ENCODE results near the gene SLC18B1. TPM values are rescaled to one million over a fixed set of nuclear protein-coding genes. Genes with fewer than 3 reads are reported as not detected.

Gene SLC18B1
- total and polyA plus RNA-seq, 2 of the 13 experiments (the other 11 are each of a cell fraction or from before 2014, with no cell fraction given) = 11.4 to 13.8 TPM

DNA sequence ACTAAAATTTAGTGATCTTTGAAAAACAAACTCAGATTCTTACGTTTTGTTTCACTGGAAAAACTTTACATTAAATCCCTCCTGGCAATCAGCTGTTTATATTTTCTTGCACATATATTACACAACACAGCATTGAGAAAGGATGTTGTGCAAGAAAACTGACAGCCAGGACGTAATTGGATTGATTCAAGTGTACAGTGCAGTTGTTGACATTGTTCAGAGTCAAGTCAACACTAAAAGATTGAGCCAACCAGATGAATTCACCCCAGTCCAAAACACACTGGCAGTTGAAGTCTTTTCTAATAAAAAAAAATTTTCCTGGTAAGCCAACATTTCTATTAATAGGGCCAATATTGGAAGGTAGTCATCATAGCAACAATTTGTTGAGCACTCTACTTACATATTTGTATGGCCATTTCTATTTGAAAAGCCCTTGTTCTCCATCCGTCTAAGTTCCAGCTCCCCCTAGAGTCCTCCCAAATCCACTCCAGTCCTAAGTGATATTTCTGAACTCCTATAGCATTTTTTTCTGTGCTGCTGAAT lies 63.7 kb downstream of the SLC18B1 start:
- 1% methylated on average over 3 of the region's 3 CpGs for WGBS (ENCODE audit: low lambda C conversion rate)
- H3K9ac ChIP-seq (ENCODE audit: insufficient read depth, low read depth, low read length) = no peak overlapping the region
- TF ChIP-seq ZNF792 (CRISPR knock-in tag; IDR thresholded peaks at IDR 0.05) = peak; percentile 86; the same call in 1 of the 2 replicates
- TF ChIP-seq KLF16 (CRISPR knock-in tag; IDR thresholded peaks at IDR 0.05) = peak in 1 of 2 experiments; percentile 99; a peak in 2 of 4 replicates
- TF ChIP-seq HNF4G (IDR thresholded peaks at IDR 0.05; ENCODE audit: borderline replicate concordance, low read depth, low read length) = 0 out of 2 replicates have a peak, but pooled peaks have one; percentile 23
- TF ChIP-seq HNF4G (CRISPR knock-in tag; IDR thresholded peaks at IDR 0.05; ENCODE audit: borderline replicate concordance, low read depth) = 0 out of 2 replicates have a peak, but pooled peaks have one; percentile 52
- TF ChIP-seq, protein P1, sequence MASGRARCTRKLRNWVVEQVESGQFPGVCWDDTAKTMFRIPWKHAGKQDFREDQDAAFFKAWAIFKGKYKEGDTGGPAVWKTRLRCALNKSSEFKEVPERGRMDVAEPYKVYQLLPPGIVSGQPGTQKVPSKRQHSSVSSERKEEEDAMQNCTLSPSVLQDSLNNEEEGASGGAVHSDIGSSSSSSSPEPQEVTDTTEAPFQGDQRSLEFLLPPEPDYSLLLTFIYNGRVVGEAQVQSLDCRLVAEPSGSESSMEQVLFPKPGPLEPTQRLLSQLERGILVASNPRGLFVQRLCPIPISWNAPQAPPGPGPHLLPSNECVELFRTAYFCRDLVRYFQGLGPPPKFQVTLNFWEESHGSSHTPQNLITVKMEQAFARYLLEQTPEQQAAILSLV (CRISPR knock-in tag; IDR thresholded peaks at IDR 0.05; ENCODE audit: borderline replicate concordance) = no peak; the same call in 1 of the 2 replicates
- TF ChIP-seq ZNF841 (CRISPR knock-in tag; IDR thresholded peaks at IDR 0.05; ENCODE audit: borderline replicate concordance) = no peak
- TF ChIP-seq, protein P2, sequence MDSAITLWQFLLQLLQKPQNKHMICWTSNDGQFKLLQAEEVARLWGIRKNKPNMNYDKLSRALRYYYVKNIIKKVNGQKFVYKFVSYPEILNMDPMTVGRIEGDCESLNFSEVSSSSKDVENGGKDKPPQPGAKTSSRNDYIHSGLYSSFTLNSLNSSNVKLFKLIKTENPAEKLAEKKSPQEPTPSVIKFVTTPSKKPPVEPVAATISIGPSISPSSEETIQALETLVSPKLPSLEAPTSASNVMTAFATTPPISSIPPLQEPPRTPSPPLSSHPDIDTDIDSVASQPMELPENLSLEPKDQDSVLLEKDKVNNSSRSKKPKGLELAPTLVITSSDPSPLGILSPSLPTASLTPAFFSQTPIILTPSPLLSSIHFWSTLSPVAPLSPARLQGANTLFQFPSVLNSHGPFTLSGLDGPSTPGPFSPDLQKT (CRISPR knock-in tag; IDR thresholded peaks at IDR 0.05; ENCODE audit: borderline replicate concordance) = no peak
- no peak for TF ChIP-seq ZNF766 (CRISPR knock-in tag; IDR thresholded peaks at IDR 0.05; ENCODE audit: borderline replicate concordance)
- peak; percentile 98 for TF ChIP-seq MIER3 (CRISPR knock-in tag; IDR thresholded peaks at IDR 0.05; ENCODE audit: borderline replicate concordance)
- peak; percentile 94 for TF ChIP-seq HDAC2 (CRISPR knock-in tag; IDR thresholded peaks at IDR 0.05)
- peak; percentile 100 for TF ChIP-seq FOXK1 (CRISPR knock-in tag; IDR thresholded peaks at IDR 0.05; ENCODE audit: borderline replicate concordance, low read depth)
- no peak for TF ChIP-seq POLR2A (IDR thresholded peaks at IDR 0.05; ENCODE audit: insufficient read depth in 1 of 2, low read depth in 2 of 2, low read length in 2 of 2)
- TF ChIP-seq FUBP1 (CRISPR knock-in tag; IDR thresholded peaks at IDR 0.05; ENCODE audit: borderline replicate concordance) = 0 out of 2 replicates have a peak, but pooled peaks have one; percentile 79
- no peak for TF ChIP-seq ZBTB42 (CRISPR knock-in tag; IDR thresholded peaks at IDR 0.05)
- TF ChIP-seq, protein P3, sequence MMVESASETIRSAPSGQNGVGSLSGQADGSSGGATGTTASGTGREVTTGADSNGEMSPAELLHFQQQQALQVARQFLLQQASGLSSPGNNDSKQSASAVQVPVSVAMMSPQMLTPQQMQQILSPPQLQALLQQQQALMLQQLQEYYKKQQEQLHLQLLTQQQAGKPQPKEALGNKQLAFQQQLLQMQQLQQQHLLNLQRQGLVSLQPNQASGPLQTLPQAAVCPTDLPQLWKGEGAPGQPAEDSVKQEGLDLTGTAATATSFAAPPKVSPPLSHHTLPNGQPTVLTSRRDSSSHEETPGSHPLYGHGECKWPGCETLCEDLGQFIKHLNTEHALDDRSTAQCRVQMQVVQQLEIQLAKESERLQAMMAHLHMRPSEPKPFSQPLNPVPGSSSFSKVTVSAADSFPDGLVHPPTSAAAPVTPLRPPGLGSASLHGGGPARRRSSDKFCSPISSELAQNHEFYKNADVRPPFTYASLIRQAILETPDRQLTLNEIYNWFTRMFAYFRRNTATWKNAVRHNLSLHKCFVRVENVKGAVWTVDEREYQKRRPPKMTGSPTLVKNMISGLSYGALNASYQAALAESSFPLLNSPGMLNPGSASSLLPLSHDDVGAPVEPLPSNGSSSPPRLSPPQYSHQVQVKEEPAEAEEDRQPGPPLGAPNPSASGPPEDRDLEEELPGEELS (CRISPR knock-in tag; IDR thresholded peaks at IDR 0.05) = peak; percentile 95
- TF ChIP-seq TARDBP (CRISPR knock-in tag; IDR thresholded peaks at IDR 0.05) = peak; percentile 87; the same call in 1 of the 2 replicates
- peak; percentile 100 for TF ChIP-seq FOXA3 (CRISPR knock-in tag; IDR thresholded peaks at IDR 0.05)
- peak; percentile 84; the same call in 1 of the 2 replicates for TF ChIP-seq ZMYM3 (CRISPR knock-in tag; IDR thresholded peaks at IDR 0.05)
- TF ChIP-seq HOXD1 (CRISPR knock-in tag; IDR thresholded peaks at IDR 0.05) = peak; percentile 83; the same call in 1 of the 2 replicates

More for the DNA sequence above, 63.7 kb downstream of the SLC18B1 start:
- H3K4me1 ChIP-seq (ENCODE audit: insufficient read depth, low read length) = peaks cover 47% of the 10 kb centered on the region
- no peak overlapping the region for H2AFZ ChIP-seq (ENCODE audit: low read length)
- no TSS peak for BruUV-seq (replicated peaks)
- in situ Hi-C loops (cut with HindIII; ENCODE audit: extremely low pct_ligation_motif_present, low pct_unique_long_range_greater_than_20kb) = no loop called here
- no peak overlapping the region for H3K27ac ChIP-seq (ENCODE audit: extremely low read length, insufficient read depth, low read length)
- FAIRE-seq = peak; percentile 12
- intact Hi-C loops (cut with micrococcal nuclease; ENCODE audit: unreplicated experiment) = no loop called here
- ChIA-PET POLR2A (no interaction called here), CTCF (ENCODE audit: low intra/inter-chr PET ratio, low total read pairs) (no interaction called here)
- peak; percentile 92 for ATAC-seq
- no peaks in the 10 kb centered on the region for H3K27me3 ChIP-seq (ENCODE audit: control insufficient read depth in 1 of 2, insufficient read depth in 2 of 2, low read length in 2 of 2)
- peak; percentile 78 for DNase-seq (ENCODE audit: low spot score)
- H3K36me3 ChIP-seq (replicated peaks in 1 of 2; ENCODE audit: control insufficient read depth in 1 of 2, insufficient read depth in 2 of 2, low read length in 2 of 2) = no peaks in the 10 kb centered on the region
- no peaks in the 10 kb centered on the region for H3K79me2 ChIP-seq (ENCODE audit: insufficient read depth, low read length)
- no peak overlapping the region for H3K4me3 ChIP-seq (replicated peaks in 1 of 3; ENCODE audit: insufficient read depth in 1 of 3, low read depth in 2 of 3, low read length in 3 of 3)
- no peaks in the 10 kb centered on the region for H4K20me1 ChIP-seq (ENCODE audit: insufficient read depth, low read length)
- peak overlapping the region; percentile 5; the same call in 1 of the 2 replicates for H3K4me2 ChIP-seq (ENCODE audit: low read depth, low read length)
- H3K9me3 ChIP-seq (ENCODE audit: low read length) = no peaks in the 10 kb centered on the region

Data from HepG2 (cell line).